Smooth muscle cell of the brain vasculature (primary cell): ENCODE measurements around the gene BMS1.
A peak's percentile ranks its signal among the peaks of the same experiment; 100 is the strongest.
"Not testable (repeated sequence)": the region's sequence is repeated elsewhere in the genome, so short reads cannot be mapped to it uniquely, and the experiment has no call there.

ENCODE experiments used
- DNase-seq: peaks from one replicate; pipeline ENCODE4 v3.0.0-alpha.2; 2012; ENCODE audit warnings: low read depth, low spot score

Gene BMS1

GRCh38 chr10:42864575-42864974, 82.0 kb downstream of the BMS1 start:
- no peak for DNase-seq

- no peak for DNase-seq
These were observed 83.1 kb downstream of the BMS1 start for GRCh38 chr10:42865716-42866114.

DNA sequence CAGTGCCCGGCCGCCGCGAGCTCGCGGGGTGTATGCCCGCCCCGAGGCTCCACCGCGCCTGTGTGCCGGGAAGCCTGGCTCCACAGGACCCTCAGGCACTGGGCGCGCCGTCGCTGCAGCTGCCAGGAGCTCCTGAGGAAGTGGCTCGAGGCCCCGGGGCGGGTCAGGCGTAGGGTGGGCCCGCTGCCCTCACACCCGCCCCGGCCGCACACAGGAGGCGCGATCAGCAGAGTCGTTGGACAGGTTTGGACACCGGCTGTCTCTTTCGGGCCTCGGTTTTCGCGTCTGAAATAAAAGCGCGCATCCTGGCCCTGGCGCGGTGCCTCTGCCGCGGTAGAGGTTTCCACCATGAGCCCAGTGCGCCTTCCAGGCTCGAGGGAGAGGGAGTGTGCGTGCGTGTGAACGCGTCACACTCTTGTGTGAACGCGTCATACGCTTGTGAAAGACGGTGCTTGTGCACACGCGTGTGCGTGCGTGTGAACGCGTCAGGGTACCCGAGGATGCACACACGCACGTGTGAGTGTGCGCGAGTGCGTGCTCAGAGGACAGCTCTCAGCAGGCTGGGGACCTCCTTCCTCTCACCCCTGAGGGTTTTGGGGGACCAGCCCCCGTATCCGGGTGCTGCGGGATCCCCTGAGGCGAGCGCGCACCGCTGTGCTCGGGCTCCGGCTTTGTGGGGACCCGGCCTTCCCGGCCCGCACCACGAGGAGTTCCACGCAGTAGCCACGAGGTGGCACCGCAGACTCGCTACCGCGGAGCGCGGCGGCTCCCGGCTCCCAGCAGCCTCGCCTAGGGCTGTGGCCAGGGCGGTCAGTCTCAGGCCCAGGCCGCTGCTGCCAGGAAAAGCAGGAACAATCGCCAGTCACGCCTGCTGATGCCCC, 83.8 kb downstream of the BMS1 start:
- peak; percentile 36 for DNase-seq

GRCh38 chr10:42867571-42867970, 85.0 kb downstream of the BMS1 start:
- DNase-seq: no peak

DNA sequence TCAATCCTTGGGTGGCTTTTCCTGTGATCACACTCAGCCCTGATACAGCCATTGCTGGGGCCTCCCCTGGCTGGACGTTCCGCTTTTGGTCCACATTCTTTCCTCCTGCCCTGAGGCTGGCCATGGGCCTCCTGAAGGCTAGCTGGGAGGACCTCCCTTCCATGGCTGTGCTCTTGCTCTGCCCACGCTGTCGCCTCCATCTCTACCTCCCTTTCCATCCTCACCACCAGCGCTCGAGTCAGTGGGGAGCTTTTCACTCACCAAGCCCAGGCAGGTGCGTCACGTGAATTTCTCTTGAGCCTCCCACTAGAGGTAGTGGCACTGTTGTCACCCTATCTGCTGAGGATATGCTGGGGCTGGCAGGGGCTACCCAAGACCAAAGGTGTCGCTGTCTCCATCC, 85.9 kb downstream of the BMS1 start:
- DNase-seq: no peak

DNA sequence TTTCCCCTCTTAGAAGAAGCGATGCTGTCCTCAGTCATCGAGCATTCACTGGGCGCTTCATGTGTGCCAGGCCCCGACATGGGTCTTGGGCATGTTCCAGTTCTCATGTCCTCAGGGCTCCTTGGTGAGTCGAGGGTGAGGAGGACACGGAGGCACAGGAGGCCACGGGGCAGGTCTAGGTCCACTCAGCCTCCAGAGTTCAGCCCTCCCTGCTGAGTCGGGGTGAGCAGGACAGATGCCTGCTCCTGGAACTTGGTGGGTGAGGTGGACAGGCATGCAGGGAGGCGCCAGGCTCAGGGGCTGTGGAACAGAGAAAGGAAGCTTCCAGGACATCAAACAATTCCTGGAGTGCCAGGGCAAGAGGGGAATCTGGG, 87.4 kb downstream of the BMS1 start:
- no peak for DNase-seq

- not testable (repeated sequence) for DNase-seq
These were observed 88.6 kb downstream of the BMS1 start for GRCh38 chr10:42871138-42871641.

DNA sequence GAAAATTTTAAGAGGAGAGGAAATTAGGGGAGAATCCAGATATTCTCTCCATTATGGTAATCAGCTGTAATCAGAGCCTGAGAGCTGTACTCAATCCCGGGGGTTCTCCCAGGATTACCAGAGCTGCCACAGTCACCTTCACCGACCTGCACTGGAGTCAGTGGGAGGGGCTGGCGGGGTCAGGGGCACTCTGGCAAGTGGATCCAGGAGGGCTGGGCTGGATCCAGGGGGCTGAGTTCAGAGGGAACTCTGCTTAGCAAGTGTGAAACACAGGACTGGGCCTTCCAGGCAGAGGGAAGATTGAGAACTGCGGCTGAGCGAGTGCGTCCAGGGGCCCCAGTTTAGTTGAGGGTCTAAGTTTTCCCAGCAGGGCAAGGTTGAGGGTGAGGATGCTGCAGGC, 89.2 kb downstream of the BMS1 start:
- DNase-seq: no peak

DNA sequence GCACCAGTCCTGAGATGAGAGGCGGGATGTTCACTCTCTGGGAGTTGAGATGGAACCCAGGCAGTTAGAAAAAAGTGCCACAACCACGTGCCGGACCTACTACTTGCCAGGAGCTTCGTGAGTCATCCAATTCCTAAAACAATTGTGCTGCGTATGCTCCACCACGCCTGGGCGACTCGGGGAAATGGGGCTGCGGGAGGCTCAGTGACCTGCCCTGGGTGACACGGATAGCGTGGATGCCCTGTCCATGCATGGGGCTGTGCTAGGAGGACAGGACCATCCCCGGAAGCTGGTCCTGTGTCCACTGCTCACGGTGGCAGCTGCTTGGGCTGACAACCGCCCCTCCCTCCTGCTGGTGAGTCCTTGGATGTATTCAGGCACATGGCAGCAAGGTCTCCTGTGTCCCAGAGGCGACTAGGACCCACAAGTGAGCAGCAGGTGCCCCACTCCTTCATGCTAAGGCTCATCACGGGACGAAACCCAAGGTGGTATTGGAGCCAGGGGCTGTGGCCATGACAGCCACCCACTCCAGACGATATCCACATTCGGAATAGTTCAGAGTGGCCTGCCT, 90.4 kb downstream of the BMS1 start:
- DNase-seq: no peak

DNA sequence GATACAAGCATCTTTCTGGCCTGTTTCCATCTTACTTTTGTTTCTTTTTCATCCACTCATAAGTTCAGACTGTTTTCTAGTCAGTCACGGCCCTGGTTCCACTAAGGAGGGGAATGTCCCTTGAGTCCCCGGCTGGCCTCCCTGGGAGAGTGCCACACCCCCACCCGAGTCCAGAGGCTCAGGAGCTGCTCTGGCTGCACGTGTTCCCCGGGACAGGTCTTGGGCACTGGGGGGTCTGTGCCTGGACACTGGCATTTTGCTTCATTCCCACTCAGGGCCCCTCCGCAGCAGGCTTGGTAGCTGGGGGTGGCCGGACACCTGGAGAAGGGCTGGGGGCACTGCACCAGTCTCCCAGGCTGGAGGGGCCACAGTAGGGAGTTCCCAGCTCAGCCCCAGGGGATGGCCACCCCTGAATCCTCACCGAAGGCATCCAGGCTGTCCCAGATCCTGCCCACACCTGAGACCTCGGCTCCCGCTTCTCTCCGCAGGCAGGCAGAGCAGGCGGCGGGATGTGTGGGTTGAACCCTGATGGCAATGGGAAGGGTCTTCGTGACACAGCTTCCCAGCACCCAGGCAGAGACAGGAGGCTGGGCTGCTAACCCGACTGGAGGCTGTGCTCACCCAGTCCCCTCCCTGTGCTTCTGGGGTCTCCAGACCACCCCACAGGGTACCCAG, 92.3 kb downstream of the BMS1 start:
- DNase-seq: no peak

DNA sequence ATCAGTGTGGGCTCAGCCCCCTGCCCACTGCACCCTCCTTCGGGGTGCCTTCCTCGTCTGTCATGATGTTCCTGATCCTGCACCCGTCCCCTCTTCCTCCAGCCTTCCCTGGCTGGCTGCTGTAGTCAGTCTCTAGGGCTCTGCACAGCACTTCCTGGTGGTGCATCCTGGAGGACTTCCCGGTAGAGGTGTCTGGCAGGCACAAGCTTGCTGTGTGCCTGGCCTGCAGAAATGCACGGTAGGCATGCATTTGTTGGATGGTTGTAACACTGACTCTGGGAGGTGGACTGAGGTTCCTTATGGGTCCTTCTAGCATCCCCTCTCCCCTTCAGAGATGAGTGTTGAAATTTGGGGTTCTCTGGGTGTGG, 92.8 kb downstream of the BMS1 start:
- no peak for DNase-seq

DNA sequence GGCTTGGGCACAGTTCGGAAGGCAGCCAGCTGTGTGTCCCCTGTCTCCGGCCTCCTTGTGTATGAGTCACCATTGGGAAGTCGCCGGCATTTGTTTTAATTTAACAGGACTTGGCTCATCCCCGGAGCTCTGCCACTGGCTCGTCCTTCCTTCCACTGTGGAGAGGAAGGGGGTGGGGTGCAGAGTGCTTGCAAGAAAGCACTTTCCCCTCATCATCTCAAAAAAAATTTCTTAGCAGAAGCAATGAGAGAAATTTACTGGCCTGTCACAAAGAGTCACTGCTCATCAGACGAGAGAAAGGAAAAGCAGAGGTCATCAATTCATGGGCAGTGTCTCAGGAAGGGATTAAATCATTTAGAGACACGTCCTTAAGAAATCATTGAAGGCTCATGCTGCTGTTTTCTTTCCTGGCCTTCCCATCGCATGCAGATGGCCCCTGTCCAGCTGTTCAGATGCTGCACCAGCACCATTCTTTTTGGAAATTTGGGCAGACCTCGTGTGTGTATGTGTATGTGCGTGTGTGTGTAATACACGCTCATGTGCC, 93.3 kb downstream of the BMS1 start:
- DNase-seq: no peak

GRCh38 chr10:42876476-42876875, 93.9 kb downstream of the BMS1 start:
- DNase-seq: no peak

GRCh38 chr10:42876945-42877344, 94.3 kb downstream of the BMS1 start:
- no peak for DNase-seq

DNA sequence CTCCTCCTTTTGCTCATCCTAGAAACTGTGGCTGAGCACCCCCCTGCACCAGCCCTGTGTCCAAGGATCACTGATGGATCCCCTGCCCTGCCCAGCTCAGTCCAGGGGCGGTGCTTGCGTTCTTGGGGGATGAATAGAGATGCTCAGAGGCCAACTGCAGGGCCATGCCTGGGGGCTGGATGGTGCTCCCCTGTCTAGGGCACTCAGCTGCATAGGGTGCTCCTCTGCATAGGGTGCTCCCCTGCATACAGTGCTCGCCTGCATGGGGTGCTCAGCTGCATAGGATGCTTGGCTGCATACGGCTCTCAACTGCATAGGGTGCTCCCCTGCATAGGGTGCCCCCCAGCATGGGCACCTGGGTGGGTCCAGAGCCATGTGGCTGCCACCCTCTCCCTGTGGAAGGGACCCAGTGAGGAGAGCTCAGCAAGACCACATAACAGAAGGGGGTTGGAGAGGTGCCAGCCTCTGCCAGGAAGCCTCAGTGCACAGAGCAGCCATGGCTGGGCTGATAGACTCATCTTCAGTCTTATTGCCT, 95.0 kb downstream of the BMS1 start:
- no peak for DNase-seq

DNA sequence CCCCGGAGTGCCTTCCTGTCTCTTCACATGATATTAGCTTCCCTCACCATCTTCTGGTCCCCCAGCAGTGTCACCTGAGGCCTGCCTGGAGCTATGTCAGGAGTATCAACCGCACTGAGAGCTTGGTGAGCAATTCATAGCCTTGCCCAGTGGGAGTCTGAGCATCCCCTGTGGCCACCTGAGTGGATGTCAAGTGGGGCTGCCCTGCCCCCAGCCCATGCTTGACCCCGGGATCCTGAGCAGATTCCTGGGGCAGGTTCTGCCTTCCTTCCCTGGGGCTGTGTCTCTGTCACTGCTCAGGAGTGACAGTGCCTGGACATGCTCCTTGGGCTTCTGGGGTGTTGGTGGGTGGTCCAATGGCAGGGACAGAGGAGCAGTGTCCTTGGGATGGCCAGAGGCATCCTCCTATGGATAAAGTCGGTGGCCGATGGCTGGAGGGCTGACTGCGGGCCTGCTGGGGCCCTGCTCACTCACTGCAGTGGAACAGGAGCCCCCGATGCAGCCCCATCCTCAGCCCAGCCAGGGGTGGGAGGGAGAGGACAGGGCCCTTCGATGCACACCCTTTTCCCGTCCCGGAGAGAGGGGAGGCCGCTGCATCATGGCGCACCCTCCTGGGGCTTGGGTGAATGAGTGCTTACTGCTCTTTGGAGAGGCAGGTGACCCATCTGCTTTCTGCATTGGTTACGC, 95.7 kb downstream of the BMS1 start:
- DNase-seq: no peak

GRCh38 chr10:42878821-42879195, 96.2 kb downstream of the BMS1 start:
- DNase-seq: no peak

DNA sequence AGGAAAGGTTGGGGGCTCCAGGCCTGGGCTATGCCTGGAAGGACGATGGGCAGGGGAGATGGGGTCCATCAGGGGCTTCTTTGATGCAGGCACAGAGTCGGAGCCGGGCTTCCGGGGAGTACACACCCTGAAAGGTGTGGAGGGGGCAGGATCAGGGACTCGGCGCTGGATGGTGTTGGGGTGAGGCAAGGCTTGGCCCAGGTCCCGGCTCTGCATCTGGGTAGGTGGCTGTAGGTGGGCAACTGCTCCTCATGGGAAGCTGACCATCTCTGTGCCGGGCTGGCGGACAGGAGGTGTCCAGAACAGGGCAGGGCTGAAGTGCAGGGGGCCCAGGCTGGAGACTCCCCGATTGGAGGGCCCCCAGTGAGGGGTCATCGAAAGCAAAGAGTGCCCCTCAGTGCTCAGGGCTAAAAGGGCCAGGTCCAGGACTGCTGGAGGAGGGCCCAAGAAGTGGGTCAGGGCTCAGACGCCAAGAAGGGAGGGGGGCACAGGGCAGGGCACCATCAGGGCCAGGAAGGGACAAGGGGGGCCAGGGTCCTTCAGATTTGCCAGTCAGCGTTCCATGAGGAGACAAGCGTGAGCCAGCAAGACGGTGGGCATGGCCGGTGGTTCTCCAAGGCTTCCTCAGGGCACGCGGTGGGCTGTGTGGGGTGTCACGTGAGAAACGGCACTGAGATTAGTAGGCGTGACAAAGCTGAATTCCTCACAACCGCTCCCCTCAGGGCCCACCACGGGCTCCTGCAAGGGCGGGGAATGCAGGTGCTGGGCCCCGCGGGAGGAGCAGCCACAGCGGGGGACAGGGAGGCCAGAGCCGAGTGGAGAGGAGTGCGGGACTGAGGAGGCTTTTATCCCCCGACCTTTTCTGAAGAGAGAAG, 97.0 kb downstream of the BMS1 start:
- DNase-seq: no peak

- no peak for DNase-seq
These were observed 97.6 kb downstream of the BMS1 start for GRCh38 chr10:42880255-42880620.

- DNase-seq: no peak
These were observed 100.0 kb downstream of the BMS1 start for GRCh38 chr10:42882597-42882996.
